Measurements from ENCODE around the gene ZFP62.
"Not testable (repeated sequence)": the region's sequence is repeated elsewhere in the genome, so short reads cannot be mapped to it uniquely, and the experiment has no call there.

Gene ZFP62

GRCh38 chr5:180860887-180861822, at the start of gene ZFP62:
TSS of gene ZFP62 (minus strand) at chr5:180861276. CDS start at chr5:180861219, 57 bp downstream.
- DNase-seq (ENCODE audit: low read depth): peak; percentile 81

- no peak for DNase-seq (ENCODE audit: low read depth)
Observed at GRCh38 chr5:180910735-180911134, 49.7 kb upstream of the ZFP62 start.

- no peak for DNase-seq (ENCODE audit: low read depth)
Observed at GRCh38 chr5:180910182-180910581, 49.1 kb upstream of the ZFP62 start.

- DNase-seq (ENCODE audit: low read depth): no peak
Observed at GRCh38 chr5:180909782-180910181, 48.7 kb upstream of the ZFP62 start.

GRCh38 chr5:180908998-180909731, 48.1 kb upstream of the ZFP62 start:
- DNase-seq (ENCODE audit: low read depth): no peak

GRCh38 chr5:180908400-180908799, 47.3 kb upstream of the ZFP62 start:
- DNase-seq (ENCODE audit: low read depth): no peak

- DNase-seq (ENCODE audit: low read depth): no peak
Observed at GRCh38 chr5:180901319-180902009, 40.4 kb upstream of the ZFP62 start.

GRCh38 chr5:180900178-180900577, 39.1 kb upstream of the ZFP62 start:
- no peak for DNase-seq (ENCODE audit: low read depth)

GRCh38 chr5:180898621-180899246, 37.7 kb upstream of the ZFP62 start, which contains the start of gene BTNL8:
TSS of gene BTNL8 (plus strand) at chr5:180899159. CDS start at chr5:180899311, 152 bp downstream.
- no peak for DNase-seq (ENCODE audit: low read depth)

GRCh38 chr5:180895330-180895729, 34.3 kb upstream of the ZFP62 start:
- DNase-seq (ENCODE audit: low read depth): not testable (repeated sequence)

- no peak for DNase-seq (ENCODE audit: low read depth)
Observed at GRCh38 chr5:180889381-180889780, 28.3 kb upstream of the ZFP62 start.

- DNase-seq (ENCODE audit: low read depth): not testable (repeated sequence)
Observed at GRCh38 chr5:180885845-180886529, 24.9 kb upstream of the ZFP62 start.

GRCh38 chr5:180875860-180876426, 14.9 kb upstream of the ZFP62 start:
- DNase-seq (ENCODE audit: low read depth): no peak

GRCh38 chr5:180874804-180875582, 13.9 kb upstream of the ZFP62 start:
- DNase-seq (ENCODE audit: low read depth): no peak

- DNase-seq (ENCODE audit: low read depth): no peak
Observed at GRCh38 chr5:180873615-180874520, 12.8 kb upstream of the ZFP62 start.

GRCh38 chr5:180872419-180872818, 11.3 kb upstream of the ZFP62 start:
- no peak for DNase-seq (ENCODE audit: low read depth)

- DNase-seq (ENCODE audit: low read depth): no peak
Observed at GRCh38 chr5:180870276-180871068, 9.4 kb upstream of the ZFP62 start.

- no peak for DNase-seq (ENCODE audit: low read depth)
Observed at GRCh38 chr5:180869587-180869986, 8.5 kb upstream of the ZFP62 start.

All from activated gamma-delta T cell treated with anti-CD3 and anti-CD28 coated beads, Interleukin-2, amount 50 U/mL, for 16 hours (primary cell).